NCI-H82 (cell line): ENCODE results near the gene KCNH1.

Experiments used
- DNase-seq: peaks from one replicate; lab custom pipeline; 2025; lab: John Stamatoyannopoulos, UW

KCNH1 gene

GRCh38 chr1:210754878-210755665 is 378.9 kb downstream of the KCNH1 start:
- DNase-seq: peak; percentile 98

- DNase-seq: no peak
Observed at GRCh38 chr1:210751911-210752310, 382.0 kb downstream of the KCNH1 start.

GRCh38 chr1:210750468-210750867 is 383.5 kb downstream of the KCNH1 start:
- DNase-seq: peak; percentile 94

- DNase-seq: no peak
Observed at GRCh38 chr1:210748796-210749195, 385.2 kb downstream of the KCNH1 start.

GRCh38 chr1:210747890-210748289 is 386.1 kb downstream of the KCNH1 start:
- DNase-seq: no peak

GRCh38 chr1:210747112-210747511 is 386.8 kb downstream of the KCNH1 start:
- no peak for DNase-seq

- no peak for DNase-seq
Observed at GRCh38 chr1:210746024-210746731, 387.8 kb downstream of the KCNH1 start.

- no peak for DNase-seq
Observed at GRCh38 chr1:210743038-210743437, 390.9 kb downstream of the KCNH1 start.

- DNase-seq: peak; percentile 34
Observed at GRCh38 chr1:210741564-210741963, 392.4 kb downstream of the KCNH1 start.

GRCh38 chr1:210739627-210740026 is 394.3 kb downstream of the KCNH1 start:
- no peak for DNase-seq

GRCh38 chr1:210738256-210738655 is 395.7 kb downstream of the KCNH1 start:
- DNase-seq: no peak

- no peak for DNase-seq
Observed at GRCh38 chr1:210736713-210737112, 397.2 kb downstream of the KCNH1 start.

GRCh38 chr1:210731597-210731996 is 402.4 kb downstream of the KCNH1 start:
- no peak for DNase-seq

GRCh38 chr1:210731193-210731592 is 402.8 kb downstream of the KCNH1 start:
- DNase-seq: no peak

- no peak for DNase-seq
Observed at GRCh38 chr1:210730023-210730422, 403.9 kb downstream of the KCNH1 start.

- DNase-seq: no peak
Observed at GRCh38 chr1:210728437-210729149, 405.4 kb downstream of the KCNH1 start.

- peak; percentile 77 for DNase-seq
Observed at GRCh38 chr1:210727709-210728108, 406.2 kb downstream of the KCNH1 start.

GRCh38 chr1:210726621-210727020 is 407.3 kb downstream of the KCNH1 start:
- peak; percentile 59 for DNase-seq

- DNase-seq: no peak
Observed at GRCh38 chr1:210724768-210725167, 409.2 kb downstream of the KCNH1 start.

GRCh38 chr1:210723646-210724045 is 410.3 kb downstream of the KCNH1 start:
- no peak for DNase-seq

GRCh38 chr1:210722410-210723081 is 411.4 kb downstream of the KCNH1 start:
- DNase-seq: no peak

GRCh38 chr1:210715072-210715471 is 418.9 kb downstream of the KCNH1 start:
- DNase-seq: no peak
